CD8-positive, alpha-beta memory T cell (primary cell): ENCODE results near the gene ATP6V1E1. TPM values are rescaled to one million over a fixed set of nuclear protein-coding genes. Genes with fewer than 3 reads are reported as not detected.

ENCODE experiments used
- CTCF ChIA-PET: fragments of 350-600 bp; sonication (Branson Sonifier 250); formaldehyde crosslinking; loops from one replicate; lab custom pipeline; 2021; ENCODE audit warnings: antibody characterized with exemption; lab: Charles Lee
- POLR2A ChIA-PET: fragments of 350-600 bp; sonication (Branson Sonifier 250); formaldehyde crosslinking; loops from one replicate; lab custom pipeline; 2021; ENCODE audit warnings: antibody characterized with exemption; lab: Charles Lee
- DNase-seq, 5 donors: peaks; one replicate each; pipeline versions ENCODE4 v3.0.0 to v3.0.0-alpha.2; 2020 to 2022; ENCODE audit warnings: mixed read lengths in 1 of 5
- H3K27ac ChIP-seq: one replicate; pipeline ENCODE4 v1.7.0; 2013; ENCODE audit warnings: low read depth, mild to moderate bottlenecking, low read length, moderate library complexity
- H3K27me3 ChIP-seq: 2 replicates; pipeline ENCODE4 v1.7.0; 2013; ENCODE audit warnings: low read length, mild to moderate bottlenecking; ENCODE audit not compliant: insufficient read depth, poor library complexity, severe bottlenecking
- H3K36me3 ChIP-seq: 2 replicates; pipeline ENCODE4 v1.7.0; 2013; ENCODE audit warnings: mild to moderate bottlenecking, low read length, moderate library complexity; ENCODE audit not compliant: insufficient read depth
- H3K4me1 ChIP-seq: 2 replicates; pipeline ENCODE4 v1.7.0; 2013; ENCODE audit warnings: mild to moderate bottlenecking, low read length, moderate library complexity; ENCODE audit not compliant: insufficient read depth
- H3K4me3 ChIP-seq: 2 replicates; pipeline ENCODE4 v1.7.0; 2013; ENCODE audit warnings: mild to moderate bottlenecking, low read length
- H3K9me3 ChIP-seq: 2 replicates; pipeline ENCODE4 v1.7.0; 2013; ENCODE audit warnings: mild to moderate bottlenecking, low read length
- H3K27ac Mint-ChIP-seq, 8 donors: one replicate each; pipeline ENCODE4 v1.8.0; 2020 to 2021; ENCODE audit warnings: mixed read lengths in 8 of 8, mild to moderate bottlenecking in 6 of 8, inconsistent platforms in 3 of 8, moderate library complexity in 3 of 8
- H3K27me3 Mint-ChIP-seq, 2 donors: one replicate each; pipeline ENCODE4 v1.8.0; 2020 to 2021; ENCODE audit warnings: mixed read lengths in 2 of 2, mild to moderate bottlenecking in 1 of 2, moderate library complexity in 1 of 2
- H3K36me3 Mint-ChIP-seq, 3 donors: one replicate each; pipeline ENCODE4 v1.8.0; 2020 to 2021; ENCODE audit warnings: mixed read lengths in 3 of 3, inconsistent platforms in 1 of 3, mild to moderate bottlenecking in 1 of 3
- H3K4me1 Mint-ChIP-seq, 3 donors: one replicate each; pipeline ENCODE4 v1.8.0; 2020 to 2021; ENCODE audit warnings: mixed read lengths in 3 of 3, inconsistent platforms in 1 of 3, mild to moderate bottlenecking in 1 of 3
- H3K4me3 Mint-ChIP-seq, 7 donors: one replicate each; pipeline ENCODE4 v1.8.0; 2020 to 2021; ENCODE audit warnings: mixed read lengths in 7 of 7, mild to moderate bottlenecking in 6 of 7, moderate library complexity in 4 of 7, inconsistent platforms in 2 of 7
- H3K9me3 Mint-ChIP-seq, 5 donors: one replicate each; pipeline ENCODE4 v1.8.0; 2020 to 2022; ENCODE audit warnings: mixed read lengths in 5 of 5, mild to moderate bottlenecking in 3 of 5, moderate library complexity in 2 of 5, inconsistent platforms in 1 of 5
- polyA plus RNA-seq: library from polyadenylated mRNA; unstranded; fragments of 300-500 nt; fragmentation: Illumina TruSeq; gene quantifications from one replicate; pipeline ENCODE4 v1.2.3, GENCODE V29; 2021
- total RNA-seq, 2 experiments: library from RNA; stranded (reverse); gene quantifications; one replicate each; pipeline ENCODE4 v1.2.3, GENCODE V29; 2021

ATP6V1E1 gene
- total and polyA plus RNA-seq, 3 experiments from 2014 or later: 96.0 to 119 (median 97.6) TPM

DNA sequence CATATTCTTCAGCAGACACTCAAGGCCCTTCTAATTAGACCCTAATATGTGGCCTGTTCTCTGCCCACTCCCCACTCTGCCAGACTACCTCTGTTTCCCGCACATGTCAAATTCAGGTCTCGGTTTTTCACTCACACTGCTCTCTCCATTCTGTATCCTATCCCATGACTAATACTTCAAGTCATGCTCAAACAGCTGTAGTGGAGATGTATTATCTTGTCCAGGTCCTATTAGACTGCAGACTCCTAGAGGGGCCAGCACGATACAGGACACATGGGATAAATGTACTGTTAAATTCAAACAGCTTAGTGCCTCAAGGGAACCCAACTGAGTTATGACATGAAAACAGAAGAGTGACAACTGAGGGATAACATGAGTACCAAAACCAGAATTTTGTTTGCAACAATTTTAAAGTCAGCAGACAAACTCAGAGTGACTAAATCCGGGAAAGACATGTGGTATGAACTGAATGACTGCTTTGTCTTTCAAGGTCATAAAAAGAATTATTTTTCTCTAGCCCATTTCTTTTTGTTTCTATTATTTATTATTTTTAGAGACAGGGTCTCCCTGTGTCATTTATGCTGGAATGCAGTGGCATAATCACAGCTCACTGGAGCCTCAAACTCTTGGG is 20.5 kb downstream of the ATP6V1E1 start:
- ChIA-PET POLR2A (no interaction called here), CTCF (no interaction called here)
- Histone ChIP-seq H3K4me3 (no peak overlapping the region), H3K27ac (no peak overlapping the region), H3K4me1 (no peaks in the 10 kb centered on the region), H3K36me3 (peaks cover 34% of the 10 kb centered on the region), H3K27me3 (no peaks in the 10 kb centered on the region), H3K9me3 (no peaks in the 10 kb centered on the region)
- Mint-ChIP-seq H3K36me3 (peaks cover 4 to 54% (median 11%) of the 10 kb centered on the region in 3 donors), H3K27me3 (no peaks in the 10 kb centered on the region), H3K4me1 (peaks cover 15 to 39% (median 19%) of the 10 kb centered on the region in 3 donors), H3K4me3 (no peak overlapping the region), H3K9me3 (no peaks in the 10 kb centered on the region), H3K27ac (no peak overlapping the region)
- DNase-seq: no peak

- H3K4me1 Mint-ChIP-seq: peaks cover 10 to 27% (median 17%) of the 10 kb centered on the region in 3 donors
- no peak for DNase-seq
- H3K27me3 Mint-ChIP-seq: no peaks in the 10 kb centered on the region
- no peak overlapping the region for H3K27ac ChIP-seq
- no peaks in the 10 kb centered on the region for H3K27me3 ChIP-seq
- ChIA-PET POLR2A (no interaction called here), CTCF (no interaction called here)
- no peaks in the 10 kb centered on the region for H3K9me3 Mint-ChIP-seq
- H3K36me3 ChIP-seq: peaks cover 21% of the 10 kb centered on the region
- H3K27ac Mint-ChIP-seq: no peak overlapping the region
- H3K9me3 ChIP-seq: no peaks in the 10 kb centered on the region
- no peak overlapping the region for H3K4me3 ChIP-seq
- peaks cover 4 to 42% (median 5%) of the 10 kb centered on the region in 3 donors for H3K36me3 Mint-ChIP-seq
- no peak overlapping the region for H3K4me3 Mint-ChIP-seq
- no peaks in the 10 kb centered on the region for H3K4me1 ChIP-seq
These were observed 22.1 kb downstream of the ATP6V1E1 start for GRCh38 chr22:17606496-17606895.

- peaks cover 6 to 22% (median 15%) of the 10 kb centered on the region in 3 donors for H3K4me1 Mint-ChIP-seq
- no peaks in the 10 kb centered on the region for H3K9me3 Mint-ChIP-seq
- ChIA-PET CTCF (no interaction called here), POLR2A (no interaction called here)
- Histone ChIP-seq H3K4me1 (no peaks in the 10 kb centered on the region), H3K4me3 (no peak overlapping the region), H3K27me3 (no peaks in the 10 kb centered on the region), H3K27ac (no peak overlapping the region), H3K9me3 (no peaks in the 10 kb centered on the region), H3K36me3 (peaks cover 25% of the 10 kb centered on the region)
- peaks cover 5 to 52% (median 9%) of the 10 kb centered on the region in 3 donors for H3K36me3 Mint-ChIP-seq
- no peak for DNase-seq
- no peaks in the 10 kb centered on the region for H3K27me3 Mint-ChIP-seq
- peak overlapping the region in 1 of 8 donors; percentile 83 for H3K27ac Mint-ChIP-seq
- H3K4me3 Mint-ChIP-seq: no peak overlapping the region
These were observed 24.9 kb downstream of the ATP6V1E1 start for GRCh38 chr22:17603668-17604067.

DNA sequence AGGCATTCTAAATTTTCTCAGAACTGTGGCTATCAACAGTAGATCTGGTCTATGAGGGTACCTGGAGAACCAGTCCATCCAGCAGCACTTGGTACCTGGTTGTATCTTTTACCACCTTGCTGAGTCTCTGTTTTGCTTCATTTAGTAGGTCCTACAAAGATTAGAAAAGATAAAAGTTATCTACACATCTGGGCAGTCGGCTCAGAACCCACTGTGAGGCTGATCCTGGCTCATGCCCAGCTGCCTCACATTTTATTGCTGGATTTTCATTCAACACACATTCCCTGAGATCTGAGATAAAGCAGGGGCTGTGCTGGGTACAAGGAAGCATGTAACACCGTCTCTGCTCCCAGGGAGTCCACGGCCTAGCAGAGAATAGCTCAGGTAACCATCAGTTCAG is 27.5 kb downstream of the ATP6V1E1 start:
- H3K9me3 ChIP-seq: no peaks in the 10 kb centered on the region
- no peaks in the 10 kb centered on the region for H3K27me3 ChIP-seq
- CTCF ChIA-PET: no interaction called here
- H3K36me3 ChIP-seq: peaks cover 38% of the 10 kb centered on the region
- H3K27ac ChIP-seq: no peak overlapping the region
- Mint-ChIP-seq H3K4me3 (no peak overlapping the region), H3K9me3 (no peaks in the 10 kb centered on the region), H3K27me3 (no peaks in the 10 kb centered on the region), H3K36me3 (peaks cover 18 to 70% (median 23%) of the 10 kb centered on the region in 3 donors), H3K4me1 (peaks cover 4 to 20% (median 15%) of the 10 kb centered on the region in 3 donors), H3K27ac (peak overlapping the region in 3 of 8 donors; percentile 6 to 82 (median 45))
- POLR2A ChIA-PET: no interaction called here
- no peak overlapping the region for H3K4me3 ChIP-seq
- DNase-seq: no peak
- H3K4me1 ChIP-seq: no peaks in the 10 kb centered on the region

- H3K27me3 ChIP-seq: no peaks in the 10 kb centered on the region
- peaks cover 52% of the 10 kb centered on the region for H3K36me3 ChIP-seq
- peaks cover 18 to 83% (median 24%) of the 10 kb centered on the region in 3 donors for H3K36me3 Mint-ChIP-seq
- H3K4me1 ChIP-seq: no peaks in the 10 kb centered on the region
- no peak overlapping the region for H3K27ac Mint-ChIP-seq
- no peak overlapping the region for H3K4me3 Mint-ChIP-seq
- ChIA-PET POLR2A (no interaction called here), CTCF (interaction anchor here (0.6 kb wide), 1 partner anchor 196 kb away, joined by 3 read pairs; no protein-coding TSS in a partner anchor)
- no peak overlapping the region for H3K27ac ChIP-seq
- no peaks in the 10 kb centered on the region for H3K9me3 Mint-ChIP-seq
- no peak overlapping the region for H3K4me3 ChIP-seq
- no peaks in the 10 kb centered on the region for H3K9me3 ChIP-seq
- DNase-seq: no peak
- H3K27me3 Mint-ChIP-seq: no peaks in the 10 kb centered on the region
- peaks cover 3 to 9% (median 7%) of the 10 kb centered on the region in 3 donors for H3K4me1 Mint-ChIP-seq
These were observed 30.2 kb downstream of the ATP6V1E1 start for GRCh38 chr22:17598318-17598717.

DNA sequence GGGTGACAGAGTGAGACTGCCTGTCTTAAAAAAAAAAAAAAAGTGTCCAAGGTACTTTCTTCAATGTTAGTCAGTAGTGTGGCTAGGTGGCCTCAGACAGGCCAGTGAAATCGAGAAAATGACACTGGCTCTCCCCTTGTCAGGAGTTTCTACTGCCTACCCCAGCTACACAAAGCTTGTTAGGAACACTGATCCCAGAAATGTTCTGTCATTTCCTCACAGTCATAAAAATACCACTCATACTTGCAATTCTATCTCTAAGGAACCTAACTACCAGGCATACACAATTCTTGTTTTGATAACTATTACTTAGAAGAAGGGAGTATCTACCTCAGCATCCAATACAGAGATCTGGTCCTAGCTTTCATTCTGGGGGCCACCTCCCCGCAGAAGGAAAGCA is 31.3 kb downstream of the ATP6V1E1 start:
- no peaks in the 10 kb centered on the region for H3K9me3 ChIP-seq
- H3K36me3 ChIP-seq: peaks cover 55% of the 10 kb centered on the region
- H3K4me1 ChIP-seq: no peaks in the 10 kb centered on the region
- peaks cover 3 to 9% (median 7%) of the 10 kb centered on the region in 3 donors for H3K4me1 Mint-ChIP-seq
- peaks cover 18 to 90% (median 27%) of the 10 kb centered on the region in 3 donors for H3K36me3 Mint-ChIP-seq
- CTCF ChIA-PET: no interaction called here
- no peak overlapping the region for H3K4me3 Mint-ChIP-seq
- no peak overlapping the region for H3K4me3 ChIP-seq
- no peaks in the 10 kb centered on the region for H3K9me3 Mint-ChIP-seq
- no peak for DNase-seq
- H3K27ac ChIP-seq: no peak overlapping the region
- H3K27me3 Mint-ChIP-seq: no peaks in the 10 kb centered on the region
- POLR2A ChIA-PET: no interaction called here
- H3K27me3 ChIP-seq: no peaks in the 10 kb centered on the region
- H3K27ac Mint-ChIP-seq: peak overlapping the region in 1 of 8 donors; percentile 14

- POLR2A ChIA-PET: no interaction called here
- H3K27ac Mint-ChIP-seq: peak overlapping the region in 3 of 8 donors; percentile 14 to 65 (median 47)
- Histone ChIP-seq H3K4me3 (no peak overlapping the region), H3K27me3 (no peaks in the 10 kb centered on the region), H3K4me1 (no peaks in the 10 kb centered on the region), H3K27ac (no peak overlapping the region), H3K9me3 (no peaks in the 10 kb centered on the region), H3K36me3 (peaks cover 55% of the 10 kb centered on the region)
- H3K27me3 Mint-ChIP-seq: no peaks in the 10 kb centered on the region
- peaks cover 3 to 7% (median 7%) of the 10 kb centered on the region in 3 donors for H3K4me1 Mint-ChIP-seq
- CTCF ChIA-PET: no interaction called here
- H3K4me3 Mint-ChIP-seq: no peak overlapping the region
- peaks cover 18 to 96% (median 29%) of the 10 kb centered on the region in 3 donors for H3K36me3 Mint-ChIP-seq
- no peaks in the 10 kb centered on the region for H3K9me3 Mint-ChIP-seq
- no peak for DNase-seq
These were observed 32.3 kb downstream of the ATP6V1E1 start for GRCh38 chr22:17596226-17596625.

- no peak overlapping the region for H3K27ac ChIP-seq
- no peaks in the 10 kb centered on the region for H3K4me1 ChIP-seq
- H3K36me3 Mint-ChIP-seq: peaks cover 6 to 67% (median 14%) of the 10 kb centered on the region in 3 donors
- no peak overlapping the region for H3K27ac Mint-ChIP-seq
- H3K4me1 Mint-ChIP-seq: no peaks in the 10 kb centered on the region
- ChIA-PET POLR2A (no interaction called here), CTCF (no interaction called here)
- no peaks in the 10 kb centered on the region for H3K27me3 ChIP-seq
- H3K9me3 Mint-ChIP-seq: no peaks in the 10 kb centered on the region
- H3K4me3 ChIP-seq: no peak overlapping the region
- no peaks in the 10 kb centered on the region for H3K27me3 Mint-ChIP-seq
- H3K4me3 Mint-ChIP-seq: no peak overlapping the region
- no peak for DNase-seq
- H3K36me3 ChIP-seq: peaks cover 32% of the 10 kb centered on the region
- H3K9me3 ChIP-seq: no peaks in the 10 kb centered on the region
These were observed 36.3 kb downstream of the ATP6V1E1 start for GRCh38 chr22:17592201-17592600.
